CD4-positive, alpha-beta T cell treated with Interleukin-15 for 4 hours (primary cell): ENCODE data around the gene TWF2.

ENCODE experiments used
- DNase-seq: peaks from one replicate; pipeline ENCODE4 v3.0.0-alpha.2; 2020; ENCODE audit warnings: low spot score

The TWF2 gene

DNA sequence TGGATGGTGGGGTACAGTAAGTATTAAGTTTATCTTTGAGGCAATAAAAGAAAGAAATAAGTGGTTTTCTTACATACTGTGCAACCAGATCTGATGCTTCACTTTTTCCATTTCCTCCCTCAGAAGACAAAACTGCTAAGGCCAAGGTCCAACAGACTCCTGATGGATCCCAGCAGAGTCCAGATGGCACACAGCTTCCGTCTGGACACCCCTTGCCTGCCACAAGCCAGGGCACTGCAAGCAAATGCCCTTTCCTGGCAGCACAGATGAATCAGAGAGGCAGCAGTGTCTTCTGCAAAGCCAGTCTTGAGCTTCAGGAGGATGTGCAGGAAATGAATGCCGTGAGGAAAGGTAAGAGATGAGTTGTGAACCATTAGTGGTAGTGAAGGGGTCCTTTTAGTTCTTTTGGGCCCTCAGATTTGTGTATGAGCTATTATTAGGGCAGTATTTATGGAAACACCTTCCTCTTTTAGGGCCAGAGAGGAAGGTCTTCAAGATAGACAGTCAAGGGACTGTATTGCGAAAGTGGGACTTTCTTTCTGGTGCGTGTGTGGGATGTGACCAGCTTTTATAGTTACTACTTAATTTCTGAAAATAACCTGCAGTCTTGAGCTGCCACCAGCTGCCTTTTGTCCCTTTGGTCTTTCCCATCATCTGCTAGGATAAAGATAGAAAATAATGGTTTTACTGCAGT, 36.4 kb downstream of the TWF2 start:
- no peak for DNase-seq

GRCh38 chr3:52200981-52201679, 37.8 kb downstream of the TWF2 start:
- DNase-seq, result no peak

- no peak for DNase-seq
These were observed 40.0 kb downstream of the TWF2 start for GRCh38 chr3:52198643-52199608.

- peak; percentile 91 for DNase-seq
These were observed 40.9 kb downstream of the TWF2 start, which contains the start of gene ALAS1 for GRCh38 chr3:52197842-52198625. TSS of gene ALAS1 (plus strand) at chr3:52198160. CDS start at chr3:52199242, 1,082 bp downstream.

DNA sequence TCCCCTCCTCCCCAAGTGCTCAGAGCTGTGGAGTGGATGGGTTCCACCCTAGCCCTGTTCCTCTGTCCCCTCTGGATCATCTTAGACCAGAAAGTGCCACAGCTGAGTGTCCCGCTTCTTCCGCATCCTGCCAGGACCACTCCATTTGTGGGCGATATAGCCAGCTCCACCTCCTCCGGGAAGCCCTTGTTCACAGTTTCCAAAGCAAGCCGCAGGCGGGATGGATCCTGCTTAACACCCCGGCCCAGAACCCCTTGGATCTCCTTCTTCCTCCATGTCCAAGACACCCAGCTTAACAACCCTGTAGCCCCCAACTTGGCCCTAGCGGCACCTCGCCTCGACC, 41.5 kb downstream of the TWF2 start:
- no peak for DNase-seq

DNA sequence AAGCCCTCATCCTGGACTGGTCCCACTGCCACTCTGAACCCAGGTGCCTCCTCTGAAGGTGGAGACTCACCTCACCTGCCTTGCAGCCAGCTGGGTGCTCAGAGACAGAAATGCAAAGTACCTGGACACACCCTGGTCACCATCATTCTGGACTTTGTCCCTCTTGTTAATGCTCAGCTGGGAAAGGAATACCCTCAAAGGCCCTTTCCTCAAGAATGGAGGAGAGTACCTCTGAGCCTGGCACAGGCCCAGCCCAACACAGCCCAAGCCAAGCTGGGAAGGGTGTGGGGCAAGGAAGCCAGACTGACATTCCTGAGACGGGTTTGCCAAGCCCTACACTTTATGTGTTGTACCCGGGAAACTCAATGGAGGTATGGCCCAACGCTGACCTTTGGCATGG, 42.0 kb downstream of the TWF2 start:
- DNase-seq, result no peak

DNA sequence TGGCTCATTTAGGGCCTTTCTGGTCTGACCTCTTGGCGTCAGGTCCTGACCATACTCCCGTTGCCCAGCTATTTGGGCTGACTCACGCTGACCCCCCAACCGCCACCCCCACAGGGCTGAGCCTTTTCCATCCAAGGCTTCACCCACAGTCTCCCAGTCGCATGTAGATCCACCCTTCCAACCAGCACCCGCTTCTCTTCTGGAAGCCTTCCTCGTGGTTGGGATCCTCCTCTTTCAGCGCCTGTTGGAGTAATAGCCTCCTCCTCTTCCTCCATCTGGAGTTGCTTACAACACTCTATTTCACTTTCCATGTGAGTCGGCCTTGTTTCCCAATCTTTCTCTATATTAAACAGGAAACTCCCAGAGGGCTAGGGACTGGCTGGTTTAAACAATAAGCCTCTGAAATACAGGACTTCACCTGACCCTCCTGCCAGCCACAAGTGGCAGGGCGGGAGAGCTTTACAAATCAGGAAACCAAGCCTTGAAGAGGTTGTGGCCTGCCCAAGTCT, 43.1 kb downstream of the TWF2 start:
- no peak for DNase-seq

DNA sequence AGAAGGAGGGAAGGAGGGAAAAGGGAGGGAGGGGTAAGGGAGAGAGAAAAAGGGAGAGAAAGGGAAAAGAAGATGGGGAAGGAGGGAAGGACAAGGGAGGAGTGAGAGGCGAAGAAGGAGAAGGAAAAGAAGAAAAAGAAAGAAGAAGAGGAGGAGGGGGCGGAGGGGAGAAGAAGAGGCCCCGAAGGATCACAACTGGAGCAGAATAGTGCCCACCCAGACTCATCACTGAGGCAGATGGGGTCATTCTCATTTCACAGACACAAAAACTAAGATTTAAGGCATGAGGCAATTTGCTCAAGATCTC, 43.7 kb downstream of the TWF2 start:
- DNase-seq, result no peak

- DNase-seq, result no peak
These were observed 44.3 kb downstream of the TWF2 start for GRCh38 chr3:52194485-52195290.

DNA sequence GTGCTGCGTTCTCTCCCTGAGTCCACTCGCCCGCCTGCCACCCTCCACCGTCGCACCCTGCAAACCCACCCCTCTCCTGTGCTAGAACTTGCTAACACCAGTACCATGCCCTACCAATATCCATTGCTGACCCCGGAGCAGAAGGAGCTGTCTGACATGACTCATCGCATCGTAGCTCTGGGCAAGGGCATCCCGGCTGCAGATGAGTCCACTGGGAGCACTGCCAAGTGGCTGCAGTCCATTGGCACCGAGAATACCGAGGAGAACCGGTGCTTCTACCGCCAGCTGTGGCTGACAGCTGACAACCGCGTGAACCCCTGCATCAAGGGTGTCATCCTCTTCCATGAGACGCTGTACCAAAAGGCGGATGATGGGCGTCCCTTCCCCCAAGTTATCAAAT, 45.9 kb downstream of the TWF2 start:
- DNase-seq, result no peak

GRCh38 chr3:52191663-52192062, 47.3 kb downstream of the TWF2 start:
- DNase-seq, result no peak

GRCh38 chr3:52190294-52191074, 48.5 kb downstream of the TWF2 start:
- DNase-seq, result no peak

GRCh38 chr3:52188556-52188955, 50.4 kb downstream of the TWF2 start:
- DNase-seq, result no peak

DNA sequence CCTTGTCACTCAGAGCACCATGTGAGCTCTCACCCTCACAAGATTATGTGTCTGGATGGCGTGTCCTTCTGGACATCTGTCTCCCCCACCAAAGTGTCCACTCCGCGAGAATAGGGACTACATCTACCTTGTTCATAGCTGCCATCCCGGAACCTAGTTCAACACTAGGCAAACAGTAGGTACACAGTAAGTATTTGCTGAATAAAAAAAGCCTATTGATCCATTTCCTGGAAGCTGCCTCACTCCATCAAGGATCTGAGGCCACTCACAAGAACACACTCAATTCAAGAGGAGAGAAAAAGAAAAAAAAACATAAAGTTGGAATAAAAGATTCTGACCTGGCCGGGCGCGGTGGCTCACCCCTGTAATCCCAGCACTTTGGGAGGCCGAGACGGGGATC, 52.2 kb downstream of the TWF2 start:
- no peak for DNase-seq

GRCh38 chr3:52185837-52186236, 53.1 kb downstream of the TWF2 start:
- DNase-seq, result no peak

GRCh38 chr3:52185311-52185710, 53.6 kb downstream of the TWF2 start:
- DNase-seq, result no peak

DNA sequence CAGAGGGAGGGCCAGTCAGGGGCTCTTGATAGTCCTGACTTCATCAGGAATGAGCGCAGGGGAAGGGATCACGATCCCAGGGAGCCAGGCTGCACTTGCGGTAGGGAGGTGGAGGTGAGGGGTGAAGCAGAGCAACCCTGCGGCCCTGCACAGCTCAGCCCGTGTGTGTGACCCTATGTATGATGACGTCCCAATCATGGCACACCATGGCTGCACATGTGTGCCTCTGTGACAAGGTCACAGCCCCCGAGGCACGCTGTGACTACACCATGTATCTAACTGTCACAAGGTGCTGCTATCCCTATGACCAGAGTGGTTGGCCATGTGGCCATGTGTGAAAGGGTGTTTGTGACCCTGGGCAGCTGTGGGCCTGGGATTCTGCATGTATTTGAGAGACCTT, 54.3 kb downstream of the TWF2 start:
- no peak for DNase-seq

GRCh38 chr3:52183786-52184445, 55.0 kb downstream of the TWF2 start:
- DNase-seq, result no peak

- DNase-seq, result no peak
These were observed 56.3 kb downstream of the TWF2 start for GRCh38 chr3:52182691-52183090.

- DNase-seq, result no peak
These were observed 56.8 kb downstream of the TWF2 start for GRCh38 chr3:52182196-52182595.
